Esophagus muscularis mucosa (tissue), 4 donors: ENCODE results near the gene SMO. TPM values are rescaled to one million over a fixed set of nuclear protein-coding genes. Genes with fewer than 3 reads are reported as not detected.

Source experiments
- DNase-seq: peaks from one replicate; pipeline ENCODE4 v3.0.0-alpha.2; 2017; ENCODE audit errors: extremely low spot score
- H3K27ac ChIP-seq, 4 donors: fragments of 200-600 bp; sonication (generic); replicated peaks in 1 of 4; 1 replicate in 3 of 4; 2 replicates in 1 of 4; pipeline ENCODE4 v1.5.1; 2016 to 2019; ENCODE audit warnings: mild to moderate bottlenecking in 1 of 4
- H3K27me3 ChIP-seq, 4 donors: fragments of 200-600 bp; sonication (generic); one replicate each; pipeline versions ENCODE4 v1.5.1 to v1.6.0; 2016 to 2019
- H3K36me3 ChIP-seq, 4 donors: fragments of 200-600 bp; sonication (generic); one replicate each; pipeline ENCODE4 v1.5.1; 2016 to 2019
- H3K4me1 ChIP-seq, 4 donors: fragments of 200-600 bp; sonication (generic); one replicate each; pipeline ENCODE4 v1.5.1; 2016 to 2019
- H3K4me3 ChIP-seq, 4 donors: fragments of 200-600 bp; sonication (generic); 1 replicate in 2 of 4; 2 replicates in 2 of 4; pipeline ENCODE4 v1.5.1; 2016 to 2019; ENCODE audit warnings: mild to moderate bottlenecking in 4 of 4, moderate library complexity in 1 of 4
- H3K9me3 ChIP-seq, 4 donors: fragments of 200-600 bp; sonication (generic); 1 replicate in 3 of 4; 2 replicates in 1 of 4; pipeline ENCODE4 v1.5.1; 2016 to 2019
- EP300 ChIP-seq: sonication (generic); formaldehyde crosslinking; IDR thresholded peaks from one replicate; pipeline ENCODE4 v1.6.1; 2017; ENCODE audit warnings: antibody characterized with exemption
- POLR2A ChIP-seq: fragments of 450-650 bp; IDR thresholded peaks from one replicate; pipeline ENCODE4 v1.6.1; 2017; ENCODE audit warnings: antibody characterized with exemption, moderate library complexity, mild to moderate bottlenecking, low read depth
- POLR2AphosphoS5 ChIP-seq, 2 donors: sonication (generic); formaldehyde crosslinking; IDR thresholded peaks; one replicate each; pipeline ENCODE4 v1.6.1; 2017; ENCODE audit warnings: antibody characterized with exemption in 2 of 2
- WGBS: methylation state at CpG from one replicate; pipeline ENCODE4 v1.1.5; 2018; 5-methylcytosine and 5-hydroxymethylcytosine counted together
- intact Hi-C: fragments of 100-400 bp; cut with DNase I; formaldehyde crosslinking; loops from one replicate; pipeline ENCODE4 v1.15.1; 2023
- total RNA-seq, 4 donors: library from RNA; depleted of rRNA; stranded (reverse); fragments of >200 nt; gene quantifications; one replicate each; pipeline versions ENCODE4 v1.1.0 to v1.2.1, GENCODE V29; 2016
- TF ChIP-seq, protein P1 (sequence below), 3 experiments: fragments of 200-600 bp in 2 of 3; fragments of 450-650 bp in 1 of 3; sonication (generic) in 2 of 3; IDR thresholded peaks; one replicate each; pipeline ENCODE4 v1.5.1; 2017 to 2019; ENCODE audit warnings: antibody characterized with exemption in 3 of 3, mild to moderate bottlenecking in 2 of 3, moderate library complexity in 1 of 3

Gene SMO
- total RNA-seq, 4 donors from 2014 or later, result 8.7 to 23.9 (median 14.5) TPM

DNA sequence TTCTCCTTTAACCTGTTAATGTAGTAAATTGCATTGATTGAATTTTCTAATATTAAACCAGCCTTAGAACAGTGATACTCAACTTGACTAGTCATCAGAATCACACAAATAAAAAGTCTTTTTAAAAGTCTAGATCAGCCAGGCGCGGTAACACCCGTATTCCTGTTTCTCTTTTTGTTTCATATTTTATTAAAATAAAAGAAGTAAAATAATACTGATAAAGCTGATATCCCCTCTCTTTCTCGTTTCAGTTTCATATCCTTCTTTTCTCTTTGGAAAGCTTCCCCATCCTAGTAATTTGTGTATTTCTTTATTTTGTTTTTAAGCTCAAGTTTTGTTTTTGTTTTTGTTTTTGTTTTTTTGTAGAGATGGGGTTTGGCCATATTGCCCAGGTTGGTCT is 9.3 kb downstream of the SMO start:
- Histone ChIP-seq H3K27me3 (no peaks in the 10 kb centered on the region), H3K4me1 (no peaks in the 10 kb centered on the region), H3K9me3 (no peaks in the 10 kb centered on the region), H3K27ac (no peak overlapping the region), H3K4me3 (no peak overlapping the region), H3K36me3 (peaks cover 0 to 2% (median 0%) of the 10 kb centered on the region in 4 donors)
- WGBS, result 87% methylated on average over 4 of the region's 4 CpGs
- intact Hi-C loops, result no loop called here
- TF ChIP-seq, protein P1, sequence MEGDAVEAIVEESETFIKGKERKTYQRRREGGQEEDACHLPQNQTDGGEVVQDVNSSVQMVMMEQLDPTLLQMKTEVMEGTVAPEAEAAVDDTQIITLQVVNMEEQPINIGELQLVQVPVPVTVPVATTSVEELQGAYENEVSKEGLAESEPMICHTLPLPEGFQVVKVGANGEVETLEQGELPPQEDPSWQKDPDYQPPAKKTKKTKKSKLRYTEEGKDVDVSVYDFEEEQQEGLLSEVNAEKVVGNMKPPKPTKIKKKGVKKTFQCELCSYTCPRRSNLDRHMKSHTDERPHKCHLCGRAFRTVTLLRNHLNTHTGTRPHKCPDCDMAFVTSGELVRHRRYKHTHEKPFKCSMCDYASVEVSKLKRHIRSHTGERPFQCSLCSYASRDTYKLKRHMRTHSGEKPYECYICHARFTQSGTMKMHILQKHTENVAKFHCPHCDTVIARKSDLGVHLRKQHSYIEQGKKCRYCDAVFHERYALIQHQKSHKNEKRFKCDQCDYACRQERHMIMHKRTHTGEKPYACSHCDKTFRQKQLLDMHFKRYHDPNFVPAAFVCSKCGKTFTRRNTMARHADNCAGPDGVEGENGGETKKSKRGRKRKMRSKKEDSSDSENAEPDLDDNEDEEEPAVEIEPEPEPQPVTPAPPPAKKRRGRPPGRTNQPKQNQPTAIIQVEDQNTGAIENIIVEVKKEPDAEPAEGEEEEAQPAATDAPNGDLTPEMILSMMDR (IDR thresholded peaks at IDR 0.05), result no peak
- TF ChIP-seq POLR2A, result no peak
- no peak for TF ChIP-seq POLR2AphosphoS5 (IDR thresholded peaks at IDR 0.05)
- TF ChIP-seq EP300, result no peak
- no peak for DNase-seq

DNA sequence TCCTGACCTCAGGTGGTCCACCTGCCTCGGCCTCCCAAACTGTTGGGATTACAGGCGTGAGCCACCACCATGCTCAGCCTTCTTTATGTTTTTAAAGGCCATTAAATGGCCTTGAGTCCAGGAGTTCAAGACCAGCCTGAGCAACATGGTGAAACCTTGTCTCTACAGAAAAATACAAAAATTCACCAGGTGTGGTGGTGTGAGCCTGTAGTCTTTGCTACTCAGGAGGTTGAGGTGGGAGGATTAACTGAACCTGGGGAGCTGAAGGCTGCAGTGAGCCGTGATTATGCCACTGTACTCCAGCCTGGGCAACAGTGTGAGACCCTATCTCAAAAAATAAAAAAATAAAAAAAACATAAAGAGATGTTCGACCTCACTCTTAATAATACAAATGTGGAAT is 11.0 kb downstream of the SMO start:
- no peak overlapping the region for H3K27ac ChIP-seq
- H3K4me3 ChIP-seq, result no peak overlapping the region
- TF ChIP-seq EP300 (no peak), POLR2A (no peak), POLR2AphosphoS5 (IDR thresholded peaks at IDR 0.05) (no peak)
- TF ChIP-seq, protein P1 (IDR thresholded peaks at IDR 0.05), result no peak
- 97% methylated on average over 4 of the region's 4 CpGs for WGBS
- H3K36me3 ChIP-seq, result no peaks in the 10 kb centered on the region
- no peaks in the 10 kb centered on the region for H3K9me3 ChIP-seq
- DNase-seq, result no peak
- intact Hi-C loops, result no loop called here
- H3K4me1 ChIP-seq, result no peaks in the 10 kb centered on the region
- H3K27me3 ChIP-seq, result no peaks in the 10 kb centered on the region

DNA sequence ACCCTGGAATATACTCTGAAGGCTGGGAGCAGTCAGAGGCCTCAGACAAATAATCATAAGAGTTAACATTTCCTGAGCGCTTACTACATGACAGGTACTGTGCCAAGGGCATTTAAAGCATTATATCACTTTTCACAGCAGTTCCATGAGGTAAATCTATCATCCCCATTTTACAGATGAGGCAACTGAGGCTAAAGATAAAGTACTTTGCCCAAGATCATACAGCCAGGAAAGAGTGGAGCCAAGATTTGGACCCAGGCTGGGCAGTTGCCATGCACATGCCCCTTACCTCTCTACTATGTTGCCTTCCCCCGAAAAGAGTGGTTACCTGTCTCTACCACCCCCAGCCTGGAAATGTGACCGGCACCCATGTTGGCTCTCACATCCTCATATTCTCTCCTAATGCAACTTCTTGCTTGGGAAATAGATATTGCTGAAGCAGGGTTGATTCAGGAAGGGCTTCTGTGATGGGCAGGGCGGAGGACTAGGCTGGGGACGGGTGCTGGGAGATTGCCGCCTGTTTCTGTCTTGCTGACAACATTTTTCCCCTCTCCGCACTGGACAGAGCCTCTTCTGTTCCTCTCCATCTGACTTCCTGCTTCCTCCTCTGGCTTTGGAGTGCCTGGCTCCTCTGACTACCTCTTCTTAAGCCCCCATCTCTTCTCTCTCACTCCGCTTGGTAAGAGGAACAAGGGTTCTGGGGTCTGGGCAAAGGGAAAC is 13.8 kb downstream of the SMO start:
- 82% methylated on average over 8 of the region's 8 CpGs for WGBS
- Histone ChIP-seq H3K27ac (no peak overlapping the region), H3K27me3 (no peaks in the 10 kb centered on the region), H3K9me3 (no peaks in the 10 kb centered on the region), H3K4me1 (no peaks in the 10 kb centered on the region), H3K4me3 (no peak overlapping the region), H3K36me3 (peaks cover 0 to 22% (median 14%) of the 10 kb centered on the region in 4 donors)
- no peak for TF ChIP-seq POLR2AphosphoS5 (IDR thresholded peaks at IDR 0.05)
- no peak for TF ChIP-seq POLR2A
- TF ChIP-seq EP300, result no peak
- TF ChIP-seq, protein P1 (IDR thresholded peaks at IDR 0.05), result no peak
- intact Hi-C loops, result no loop called here
- no peak for DNase-seq

DNA sequence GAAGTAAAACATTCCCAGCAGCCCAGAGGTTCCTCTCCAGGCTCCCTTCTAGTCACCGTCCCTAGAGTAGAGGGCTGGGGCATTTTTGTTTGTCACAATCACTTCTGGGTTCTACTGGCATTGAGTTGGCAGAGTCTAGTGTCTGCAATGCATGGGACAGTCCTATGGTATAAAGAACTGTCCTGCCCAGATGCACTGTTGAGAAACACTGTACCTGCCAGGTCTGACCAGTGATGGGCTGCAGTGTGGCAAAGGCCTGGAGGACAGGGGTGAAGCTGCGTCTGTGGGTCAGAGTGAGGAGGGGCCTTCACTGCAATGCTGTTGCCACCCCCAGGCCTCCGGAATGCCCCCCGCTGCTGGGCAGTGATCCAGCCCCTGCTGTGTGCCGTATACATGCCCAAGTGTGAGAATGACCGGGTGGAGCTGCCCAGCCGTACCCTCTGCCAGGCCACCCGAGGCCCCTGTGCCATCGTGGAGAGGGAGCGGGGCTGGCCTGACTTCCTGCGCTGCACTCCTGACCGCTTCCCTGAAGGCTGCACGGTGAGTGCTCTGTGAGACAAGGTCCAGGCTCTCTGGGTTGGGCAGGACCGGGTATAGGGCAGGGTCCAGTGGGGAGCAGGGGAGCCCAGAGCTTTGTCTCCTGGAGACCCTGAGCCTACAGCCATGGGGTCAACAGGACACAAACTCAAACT is 14.8 kb downstream of the SMO start:
- DNase-seq, result no peak
- Histone ChIP-seq H3K9me3 (no peaks in the 10 kb centered on the region), H3K36me3 (peaks cover 0 to 27% (median 14%) of the 10 kb centered on the region in 4 donors), H3K27ac (no peak overlapping the region), H3K27me3 (no peaks in the 10 kb centered on the region), H3K4me1 (no peaks in the 10 kb centered on the region), H3K4me3 (no peak overlapping the region)
- TF ChIP-seq POLR2A (no peak), EP300 (no peak), POLR2AphosphoS5 (IDR thresholded peaks at IDR 0.05) (no peak)
- TF ChIP-seq, protein P1 (IDR thresholded peaks at IDR 0.05), result no peak
- 77% methylated on average over 6 of the region's 14 CpGs for WGBS
- intact Hi-C loops, result no loop called here
